ENCODE results near the gene MBNL1.

The MBNL1 gene

DNA sequence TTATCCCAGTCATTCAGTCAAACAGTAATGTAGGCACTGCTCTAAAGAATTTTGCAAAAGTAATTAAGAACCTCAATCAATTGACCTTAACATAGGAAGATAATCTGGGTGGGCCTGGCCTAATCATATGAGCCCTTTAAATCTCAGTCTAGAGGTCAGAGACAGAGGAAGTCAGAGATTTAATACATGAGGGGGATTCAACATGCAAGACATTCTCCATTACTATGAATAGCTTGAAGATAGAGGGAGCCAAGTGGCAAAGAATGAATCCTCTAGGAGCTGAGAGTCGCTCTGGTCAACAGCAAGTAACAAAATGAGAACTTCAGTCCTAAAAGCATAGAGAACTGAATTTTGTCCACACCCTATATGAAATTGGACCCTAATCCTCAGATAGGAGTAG is 39.0 kb upstream of the MBNL1 start:
- no peak overlapping the region for H3K4me2 ChIP-seq (ENCODE audit: insufficient read depth, low read length)
- H3K36me3 ChIP-seq (ENCODE audit: insufficient read depth, low read length) = no peaks in the 10 kb centered on the region
- H3K27ac ChIP-seq (ENCODE audit: low read length) = no peak overlapping the region
- H3K4me3 ChIP-seq (ENCODE audit: low read depth in 1 of 2, low read length in 2 of 2) = no peak overlapping the region
- H3K4me1 ChIP-seq (ENCODE audit: insufficient read depth, low read length) = no peaks in the 10 kb centered on the region; the same call in 1 of the 2 replicates
- no peak overlapping the region for H3K9ac ChIP-seq (ENCODE audit: low read depth, low read length)
- no peaks in the 10 kb centered on the region for H4K20me1 ChIP-seq (ENCODE audit: insufficient read depth, low read length)
- no peak for DNase-seq
- H3K27me3 ChIP-seq (ENCODE audit: insufficient read depth, low read length, poor library complexity) = no peaks in the 10 kb centered on the region
- TF ChIP-seq EZH2 (IDR thresholded peaks at IDR 0.05; ENCODE audit: borderline replicate concordance, low read depth, low read length, severe bottlenecking) = no peak
- TF ChIP-seq CTCF (IDR thresholded peaks at IDR 0.05; ENCODE audit: borderline replicate concordance, extremely low read depth, low read length, poor library complexity, severe bottlenecking) = no peak
- H3K79me2 ChIP-seq (ENCODE audit: insufficient read depth, low read length) = no peaks in the 10 kb centered on the region
- no peak for ATAC-seq (ENCODE audit: insufficient read depth, low read depth)
- no peaks in the 10 kb centered on the region for H3K9me3 ChIP-seq (ENCODE audit: insufficient read depth, low read length, severe bottlenecking)
- H2AFZ ChIP-seq (ENCODE audit: low read depth, low read length) = no peak overlapping the region

GRCh38 chr3:152230370-152230769 is 38.4 kb upstream of the MBNL1 start:
- Histone ChIP-seq H3K9me3 (ENCODE audit: insufficient read depth, low read length, severe bottlenecking) (no peaks in the 10 kb centered on the region), H4K20me1 (ENCODE audit: insufficient read depth, low read length) (no peaks in the 10 kb centered on the region), H2AFZ (ENCODE audit: low read depth, low read length) (no peak overlapping the region), H3K4me2 (ENCODE audit: insufficient read depth, low read length) (no peak overlapping the region), H3K4me3 (ENCODE audit: low read depth in 1 of 2, low read length in 2 of 2) (no peak overlapping the region), H3K4me1 (ENCODE audit: insufficient read depth, low read length) (peaks cover 5% of the 10 kb centered on the region), H3K36me3 (ENCODE audit: insufficient read depth, low read length) (no peaks in the 10 kb centered on the region), H3K27me3 (ENCODE audit: insufficient read depth, low read length, poor library complexity) (no peaks in the 10 kb centered on the region), H3K9ac (ENCODE audit: low read depth, low read length) (no peak overlapping the region), H3K27ac (ENCODE audit: low read length) (no peak overlapping the region), H3K79me2 (ENCODE audit: insufficient read depth, low read length) (no peaks in the 10 kb centered on the region)
- no peak for ATAC-seq (ENCODE audit: insufficient read depth, low read depth)
- TF ChIP-seq CTCF (IDR thresholded peaks at IDR 0.05; ENCODE audit: borderline replicate concordance, extremely low read depth, low read length, poor library complexity, severe bottlenecking) (no peak), EZH2 (IDR thresholded peaks at IDR 0.05; ENCODE audit: borderline replicate concordance, low read depth, low read length, severe bottlenecking) (no peak)
- no peak for DNase-seq

GRCh38 chr3:152232001-152232400 is 36.7 kb upstream of the MBNL1 start:
- Histone ChIP-seq H3K27me3 (ENCODE audit: insufficient read depth, low read length, poor library complexity) (no peaks in the 10 kb centered on the region), H3K79me2 (ENCODE audit: insufficient read depth, low read length) (peaks cover 5% of the 10 kb centered on the region; the same call in 1 of the 2 replicates), H3K9ac (ENCODE audit: low read depth, low read length) (no peak overlapping the region), H3K27ac (ENCODE audit: low read length) (no peak overlapping the region), H4K20me1 (ENCODE audit: insufficient read depth, low read length) (no peaks in the 10 kb centered on the region), H2AFZ (ENCODE audit: low read depth, low read length) (no peak overlapping the region), H3K4me1 (ENCODE audit: insufficient read depth, low read length) (peaks cover 18% of the 10 kb centered on the region), H3K36me3 (ENCODE audit: insufficient read depth, low read length) (no peaks in the 10 kb centered on the region), H3K4me2 (ENCODE audit: insufficient read depth, low read length) (no peak overlapping the region), H3K4me3 (ENCODE audit: low read depth in 1 of 2, low read length in 2 of 2) (no peak overlapping the region), H3K9me3 (ENCODE audit: insufficient read depth, low read length, severe bottlenecking) (no peaks in the 10 kb centered on the region)
- ATAC-seq (ENCODE audit: insufficient read depth, low read depth) (no peak), DNase-seq (no peak)
- TF ChIP-seq CTCF (IDR thresholded peaks at IDR 0.05; ENCODE audit: borderline replicate concordance, extremely low read depth, low read length, poor library complexity, severe bottlenecking) (no peak), EZH2 (IDR thresholded peaks at IDR 0.05; ENCODE audit: borderline replicate concordance, low read depth, low read length, severe bottlenecking) (no peak)

DNA sequence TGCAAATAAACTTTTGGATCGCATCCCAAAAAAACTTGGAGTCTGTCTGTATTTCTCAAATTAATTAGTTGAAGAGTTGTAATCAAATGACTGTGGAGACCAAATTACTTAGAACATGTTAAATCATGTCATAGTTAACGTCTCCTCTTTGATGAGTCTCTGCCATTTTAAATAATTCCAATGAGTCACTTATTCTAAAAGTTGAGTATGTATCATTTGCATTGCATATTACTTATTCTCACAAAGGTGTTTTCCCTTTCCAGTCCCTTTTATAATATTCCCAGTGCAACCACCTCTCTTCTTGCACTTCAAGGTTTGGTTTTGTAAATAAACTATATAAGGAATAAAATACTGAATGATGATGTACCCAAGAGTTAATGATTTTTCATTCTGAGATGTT is 36.0 kb upstream of the MBNL1 start:
- Histone ChIP-seq H3K4me3 (ENCODE audit: low read depth in 1 of 2, low read length in 2 of 2) (no peak overlapping the region), H3K27me3 (ENCODE audit: insufficient read depth, low read length, poor library complexity) (no peaks in the 10 kb centered on the region), H3K79me2 (ENCODE audit: insufficient read depth, low read length) (peaks cover 12% of the 10 kb centered on the region), H3K27ac (ENCODE audit: low read length) (no peak overlapping the region), H3K4me2 (ENCODE audit: insufficient read depth, low read length) (no peak overlapping the region), H3K9ac (ENCODE audit: low read depth, low read length) (no peak overlapping the region), H3K9me3 (ENCODE audit: insufficient read depth, low read length, severe bottlenecking) (no peaks in the 10 kb centered on the region), H3K4me1 (ENCODE audit: insufficient read depth, low read length) (peaks cover 25% of the 10 kb centered on the region), H4K20me1 (ENCODE audit: insufficient read depth, low read length) (no peaks in the 10 kb centered on the region), H3K36me3 (ENCODE audit: insufficient read depth, low read length) (no peaks in the 10 kb centered on the region), H2AFZ (ENCODE audit: low read depth, low read length) (no peak overlapping the region)
- no peak for ATAC-seq (ENCODE audit: insufficient read depth, low read depth)
- no peak for TF ChIP-seq EZH2 (IDR thresholded peaks at IDR 0.05; ENCODE audit: borderline replicate concordance, low read depth, low read length, severe bottlenecking)
- no peak for TF ChIP-seq CTCF (IDR thresholded peaks at IDR 0.05; ENCODE audit: borderline replicate concordance, extremely low read depth, low read length, poor library complexity, severe bottlenecking)
- DNase-seq = no peak

All from DND-41 (cell line).